ENCODE results near the gene IGFBP7.

DNA sequence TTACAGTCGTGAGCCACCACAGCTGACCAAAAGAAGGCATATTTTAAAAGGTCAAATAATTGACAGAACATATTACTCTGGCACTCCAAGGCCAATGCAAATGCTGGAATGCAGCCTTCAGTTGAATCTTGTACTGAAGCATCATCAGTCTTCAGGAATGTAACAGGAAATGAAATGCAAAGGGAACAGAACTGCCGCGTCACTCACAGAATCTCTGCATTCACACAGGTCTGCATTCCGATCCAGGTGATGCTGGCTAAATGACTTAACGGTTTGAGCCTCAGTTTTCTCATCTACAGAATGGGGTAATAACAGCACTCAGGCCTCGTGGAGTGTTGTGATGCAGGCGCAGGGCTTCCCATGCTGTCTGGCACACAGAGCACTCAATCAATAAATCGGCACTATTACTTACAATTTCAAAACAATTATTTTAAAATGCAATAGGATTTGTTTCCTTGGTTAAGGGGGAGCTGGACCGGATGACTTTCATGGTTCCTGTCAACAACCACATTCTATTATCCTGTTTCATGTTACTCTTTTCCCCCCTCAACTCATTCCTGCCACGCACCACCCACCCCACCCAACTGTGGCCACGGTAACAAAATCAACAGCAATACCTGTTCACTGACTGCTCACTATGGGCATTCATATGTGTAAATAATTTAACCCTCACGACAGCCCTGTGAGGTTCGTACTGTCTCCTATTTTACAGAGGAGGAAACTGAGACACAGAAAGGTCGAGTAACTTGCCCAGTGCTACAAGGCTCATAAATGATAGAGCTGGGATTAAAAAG is 32.4 kb downstream of the IGFBP7 start:
- TF ChIP-seq, protein P1, sequence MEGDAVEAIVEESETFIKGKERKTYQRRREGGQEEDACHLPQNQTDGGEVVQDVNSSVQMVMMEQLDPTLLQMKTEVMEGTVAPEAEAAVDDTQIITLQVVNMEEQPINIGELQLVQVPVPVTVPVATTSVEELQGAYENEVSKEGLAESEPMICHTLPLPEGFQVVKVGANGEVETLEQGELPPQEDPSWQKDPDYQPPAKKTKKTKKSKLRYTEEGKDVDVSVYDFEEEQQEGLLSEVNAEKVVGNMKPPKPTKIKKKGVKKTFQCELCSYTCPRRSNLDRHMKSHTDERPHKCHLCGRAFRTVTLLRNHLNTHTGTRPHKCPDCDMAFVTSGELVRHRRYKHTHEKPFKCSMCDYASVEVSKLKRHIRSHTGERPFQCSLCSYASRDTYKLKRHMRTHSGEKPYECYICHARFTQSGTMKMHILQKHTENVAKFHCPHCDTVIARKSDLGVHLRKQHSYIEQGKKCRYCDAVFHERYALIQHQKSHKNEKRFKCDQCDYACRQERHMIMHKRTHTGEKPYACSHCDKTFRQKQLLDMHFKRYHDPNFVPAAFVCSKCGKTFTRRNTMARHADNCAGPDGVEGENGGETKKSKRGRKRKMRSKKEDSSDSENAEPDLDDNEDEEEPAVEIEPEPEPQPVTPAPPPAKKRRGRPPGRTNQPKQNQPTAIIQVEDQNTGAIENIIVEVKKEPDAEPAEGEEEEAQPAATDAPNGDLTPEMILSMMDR (IDR thresholded peaks at IDR 0.05; ENCODE audit: low read depth, low read length, missing input control), result no peak
- TF ChIP-seq, protein P2, sequence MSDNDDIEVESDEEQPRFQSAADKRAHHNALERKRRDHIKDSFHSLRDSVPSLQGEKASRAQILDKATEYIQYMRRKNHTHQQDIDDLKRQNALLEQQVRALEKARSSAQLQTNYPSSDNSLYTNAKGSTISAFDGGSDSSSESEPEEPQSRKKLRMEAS (IDR thresholded peaks at IDR 0.05), result no peak
- no peak for TF ChIP-seq GABPA (IDR thresholded peaks at IDR 0.05 in 1 of 2, conservative IDR thresholded peaks at IDR 0.05 in 1 of 2)
- TF ChIP-seq TAF1 (conservative IDR thresholded peaks at IDR 0.05), result no peak
- TF ChIP-seq RXRA (IDR thresholded peaks at IDR 0.05), result no peak
- TF ChIP-seq JUND (IDR thresholded peaks at IDR 0.05), result no peak
- TF ChIP-seq YY1 (IDR thresholded peaks at IDR 0.05), result no peak
- TF ChIP-seq RAD21 (IDR thresholded peaks at IDR 0.05), result no peak

Data from liver (tissue), 3 donors.